DOHH2 (cell line): ENCODE data around the gene PRMT2.

ENCODE experiments used
- H3F3A ChIP-seq: fragments of 200-600 bp; sonication (generic), shearing (Covaris generic); 2 replicates; pipeline ENCODE4 v1.6.0; 2016; ENCODE audit warnings: antibody characterized with exemption, mild to moderate bottlenecking; ENCODE audit not compliant: control insufficient read depth, insufficient read depth
- H3K27ac ChIP-seq: fragments of 200-600 bp; sonication (generic); 2 replicates; pipeline ENCODE4 v1.5.1; 2014; ENCODE audit warnings: low read depth, mild to moderate bottlenecking, low read length, moderate library complexity
- H3K27me3 ChIP-seq: fragments of 200-600 bp; sonication (generic); 2 replicates; pipeline ENCODE4 v1.6.1; 2014; ENCODE audit warnings: mild to moderate bottlenecking, low read length, mixed read lengths; ENCODE audit not compliant: control insufficient read depth
- H3K36me3 ChIP-seq: fragments of 200-600 bp; sonication (generic); 2 replicates; pipeline ENCODE4 v1.6.1; 2014; ENCODE audit warnings: mild to moderate bottlenecking, low read length, moderate library complexity, mixed read lengths; ENCODE audit not compliant: control insufficient read depth
- H3K4me1 ChIP-seq: fragments of 200-600 bp; sonication (generic); 2 replicates; pipeline ENCODE4 v1.6.1; 2014; ENCODE audit warnings: mild to moderate bottlenecking, low read length, mixed read lengths; ENCODE audit not compliant: control insufficient read depth
- H3K4me2 ChIP-seq: fragments of 200-600 bp; sonication (generic); 2 replicates; pipeline ENCODE4 v1.6.0; 2014; ENCODE audit warnings: mild to moderate bottlenecking, low read length, moderate library complexity
- H3K4me3 ChIP-seq: fragments of 200-600 bp; sonication (generic); 2 replicates; pipeline ENCODE4 v1.5.1; 2014; ENCODE audit warnings: mild to moderate bottlenecking, low read length, mixed read lengths
- H3K79me2 ChIP-seq: fragments of 200-600 bp; sonication (generic); 2 replicates; pipeline ENCODE4 v1.6.1; 2014; ENCODE audit warnings: mild to moderate bottlenecking, low read length, mixed read lengths; ENCODE audit not compliant: control insufficient read depth
- H3K9me2 ChIP-seq: fragments of 200-600 bp; sonication (generic); replicated peaks from 2 replicates; pipeline ENCODE4 v1.6.1; 2014; ENCODE audit warnings: mild to moderate bottlenecking, low read length, mixed read lengths; ENCODE audit not compliant: control insufficient read depth
- H3K9me3 ChIP-seq: fragments of 200-600 bp; sonication (generic); 2 replicates; pipeline ENCODE4 v1.6.1; 2014; ENCODE audit warnings: antibody characterized with exemption, low read length, mixed read lengths; ENCODE audit not compliant: control insufficient read depth, insufficient read depth
- H4K20me1 ChIP-seq: fragments of 200-600 bp; sonication (generic); 2 replicates; pipeline ENCODE4 v1.6.0; 2014; ENCODE audit warnings: low read depth, mild to moderate bottlenecking, antibody characterized with exemption, low read length, moderate library complexity; ENCODE audit not compliant: control insufficient read depth, insufficient read depth
- EZH2phosphoT487 ChIP-seq: fragments of 200-600 bp; sonication (generic); IDR thresholded peaks from 2 replicates; pipeline ENCODE4 v1.6.1; 2017; ENCODE audit warnings: borderline replicate concordance, mild to moderate bottlenecking, antibody characterized with exemption, low read length, moderate library complexity, mixed read lengths
- TF ChIP-seq, protein P1 (sequence below): fragments of 200-600 bp; sonication (generic); IDR thresholded peaks from one replicate; pipeline ENCODE4 v1.5.1; 2014; ENCODE audit warnings: antibody characterized with exemption, mild to moderate bottlenecking, low read depth, low read length; ENCODE audit not compliant: poor library complexity, severe bottlenecking

PRMT2 gene

DNA sequence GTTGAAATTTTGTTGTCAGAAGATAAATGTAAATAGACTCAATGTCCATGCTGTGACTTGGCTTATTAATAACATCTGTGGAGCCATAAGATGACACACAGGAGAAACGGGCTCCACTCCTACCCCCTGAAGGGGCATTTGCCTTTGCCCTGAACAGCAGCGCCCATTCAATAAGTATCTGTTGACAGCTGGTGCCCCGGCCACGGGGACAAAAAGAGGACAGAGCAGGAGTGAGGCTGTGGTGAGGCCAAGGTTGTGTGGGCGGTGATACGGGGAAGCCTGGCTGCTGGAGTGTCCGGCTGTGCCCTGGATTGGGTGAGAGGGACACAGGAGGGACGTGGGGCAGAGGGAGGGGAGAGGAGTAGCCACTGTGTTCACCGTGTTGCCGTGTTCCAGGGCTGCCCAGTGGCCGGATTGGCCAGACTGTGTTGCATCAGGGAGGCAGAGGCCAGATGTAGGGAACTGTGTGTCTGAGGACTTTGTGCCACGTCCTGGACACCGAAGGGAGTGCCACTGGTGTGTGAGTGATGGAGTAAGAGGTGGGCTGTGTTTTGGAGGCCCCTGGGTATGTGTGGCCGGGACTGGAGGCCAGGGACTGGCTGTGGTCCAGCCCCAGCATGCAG, 15.1 kb downstream of the PRMT2 start:
- Histone ChIP-seq H3K4me3 (no peak overlapping the region), H4K20me1 (no peaks in the 10 kb centered on the region), H3K4me1 (no peaks in the 10 kb centered on the region), H3K27me3 (no peaks in the 10 kb centered on the region), H3K27ac (no peak overlapping the region), H3F3A (no peaks in the 10 kb centered on the region), H3K9me2 (no peaks in the 10 kb centered on the region), H3K4me2 (no peak overlapping the region), H3K9me3 (peaks cover 15% of the 10 kb centered on the region; the same call in 1 of the 2 replicates), H3K79me2 (no peaks in the 10 kb centered on the region), H3K36me3 (peaks cover 57% of the 10 kb centered on the region)
- TF ChIP-seq, protein P1, sequence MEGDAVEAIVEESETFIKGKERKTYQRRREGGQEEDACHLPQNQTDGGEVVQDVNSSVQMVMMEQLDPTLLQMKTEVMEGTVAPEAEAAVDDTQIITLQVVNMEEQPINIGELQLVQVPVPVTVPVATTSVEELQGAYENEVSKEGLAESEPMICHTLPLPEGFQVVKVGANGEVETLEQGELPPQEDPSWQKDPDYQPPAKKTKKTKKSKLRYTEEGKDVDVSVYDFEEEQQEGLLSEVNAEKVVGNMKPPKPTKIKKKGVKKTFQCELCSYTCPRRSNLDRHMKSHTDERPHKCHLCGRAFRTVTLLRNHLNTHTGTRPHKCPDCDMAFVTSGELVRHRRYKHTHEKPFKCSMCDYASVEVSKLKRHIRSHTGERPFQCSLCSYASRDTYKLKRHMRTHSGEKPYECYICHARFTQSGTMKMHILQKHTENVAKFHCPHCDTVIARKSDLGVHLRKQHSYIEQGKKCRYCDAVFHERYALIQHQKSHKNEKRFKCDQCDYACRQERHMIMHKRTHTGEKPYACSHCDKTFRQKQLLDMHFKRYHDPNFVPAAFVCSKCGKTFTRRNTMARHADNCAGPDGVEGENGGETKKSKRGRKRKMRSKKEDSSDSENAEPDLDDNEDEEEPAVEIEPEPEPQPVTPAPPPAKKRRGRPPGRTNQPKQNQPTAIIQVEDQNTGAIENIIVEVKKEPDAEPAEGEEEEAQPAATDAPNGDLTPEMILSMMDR, result no peak
- TF ChIP-seq EZH2phosphoT487, result no peak

- Histone ChIP-seq H3F3A (no peaks in the 10 kb centered on the region), H3K79me2 (no peaks in the 10 kb centered on the region), H3K4me2 (no peak overlapping the region), H3K4me3 (no peak overlapping the region), H3K27ac (no peak overlapping the region), H3K9me2 (no peaks in the 10 kb centered on the region), H3K36me3 (peaks cover 57% of the 10 kb centered on the region), H3K4me1 (no peaks in the 10 kb centered on the region), H4K20me1 (no peaks in the 10 kb centered on the region), H3K27me3 (no peaks in the 10 kb centered on the region), H3K9me3 (peaks cover 15% of the 10 kb centered on the region; the same call in 1 of the 2 replicates)
- TF ChIP-seq, protein P1, result no peak
- no peak for TF ChIP-seq EZH2phosphoT487
Measured at GRCh38 chr21:46651121-46651520, 15.6 kb downstream of the PRMT2 start.

- H3K4me2 ChIP-seq, result no peak overlapping the region
- no peak overlapping the region for H3K4me3 ChIP-seq
- H3F3A ChIP-seq, result no peaks in the 10 kb centered on the region
- H3K9me3 ChIP-seq, result peaks cover 15% of the 10 kb centered on the region; the same call in 1 of the 2 replicates
- H3K27me3 ChIP-seq, result no peaks in the 10 kb centered on the region
- no peak overlapping the region for H3K27ac ChIP-seq
- H3K36me3 ChIP-seq, result peaks cover 39% of the 10 kb centered on the region
- H3K4me1 ChIP-seq, result no peaks in the 10 kb centered on the region
- H3K79me2 ChIP-seq, result no peaks in the 10 kb centered on the region
- no peaks in the 10 kb centered on the region for H4K20me1 ChIP-seq
- no peaks in the 10 kb centered on the region for H3K9me2 ChIP-seq
- TF ChIP-seq, protein P1, result no peak
- TF ChIP-seq EZH2phosphoT487, result no peak
Measured at GRCh38 chr21:46655230-46655629, 19.8 kb downstream of the PRMT2 start.
